GM19043 (cell line): ENCODE results near the gene EXOSC7.

Experiments used
- ATAC-seq: cut with Tn5 transposase; IDR thresholded peaks from one replicate; pipeline ENCODE4 v1.9.1; 2021; ENCODE audit warnings: low read depth; ENCODE audit not compliant: unreplicated experiment

Gene EXOSC7

DNA sequence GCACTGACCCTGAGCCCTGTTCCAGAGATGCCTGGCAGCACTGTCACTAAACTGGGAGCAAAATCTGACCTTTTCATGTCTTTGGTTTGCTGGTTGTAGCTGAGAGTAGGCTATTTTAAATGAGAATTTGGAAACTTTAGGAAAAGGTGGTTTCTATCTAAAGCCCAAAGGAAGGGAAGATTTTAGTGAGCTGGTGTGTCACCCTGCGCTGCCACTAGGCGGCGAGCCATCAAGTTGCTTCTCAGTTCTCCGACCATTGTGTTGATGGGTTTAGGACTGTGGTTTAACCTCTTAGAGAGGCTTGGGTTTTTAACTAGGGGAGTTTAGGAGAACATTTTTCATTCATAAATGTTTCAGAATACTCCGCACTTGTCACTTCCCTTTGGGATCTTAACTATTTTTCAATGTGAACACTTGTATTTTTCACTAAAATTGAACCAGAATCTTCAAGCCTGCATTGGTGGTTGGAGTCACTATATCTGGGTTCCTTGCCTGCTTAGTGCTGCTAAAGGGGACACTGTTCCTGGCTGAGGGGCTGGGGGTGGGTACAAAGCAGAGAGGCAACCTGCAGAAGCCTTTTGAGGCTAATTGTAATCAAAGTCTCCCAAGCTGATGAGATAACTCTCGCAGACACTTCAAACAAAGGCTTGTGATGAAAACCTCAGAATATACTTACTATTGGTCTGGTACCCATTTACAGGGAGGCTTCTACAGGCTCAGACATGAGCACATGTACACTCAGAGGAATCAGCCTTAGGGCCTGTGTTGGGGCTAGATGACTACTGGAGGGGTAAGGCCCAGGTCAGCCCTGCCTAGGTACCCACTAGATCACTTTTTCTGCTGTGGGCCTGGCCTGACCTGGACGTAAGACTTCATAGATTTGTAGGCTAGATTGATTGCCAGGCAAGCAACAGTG lies 16.8 kb downstream of the EXOSC7 start:
- ATAC-seq = no peak

GRCh38 chr3:44993471-44994205 lies 17.6 kb downstream of the EXOSC7 start:
- ATAC-seq = no peak

GRCh38 chr3:44995142-44995770 lies 19.2 kb downstream of the EXOSC7 start:
- no peak for ATAC-seq

DNA sequence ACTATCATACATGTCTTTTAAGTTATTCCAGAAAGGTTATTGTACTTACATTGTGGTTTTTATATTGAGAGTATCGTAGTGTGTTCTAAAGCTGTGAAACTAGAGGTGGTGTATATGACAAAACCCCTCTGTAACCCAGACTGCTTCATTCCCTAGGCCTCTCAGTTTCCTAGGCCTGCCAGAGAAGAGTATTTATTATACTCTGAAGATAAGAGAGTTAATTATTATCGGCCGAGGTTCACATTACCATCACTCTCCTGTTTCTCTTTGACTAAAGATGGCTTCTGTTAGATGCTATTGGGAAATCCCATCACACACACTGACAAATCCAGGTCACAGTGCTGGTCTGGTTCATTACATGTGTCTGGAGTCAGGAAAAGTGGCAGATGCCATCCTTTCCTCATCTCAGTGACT lies 20.5 kb downstream of the EXOSC7 start:
- ATAC-seq = no peak

DNA sequence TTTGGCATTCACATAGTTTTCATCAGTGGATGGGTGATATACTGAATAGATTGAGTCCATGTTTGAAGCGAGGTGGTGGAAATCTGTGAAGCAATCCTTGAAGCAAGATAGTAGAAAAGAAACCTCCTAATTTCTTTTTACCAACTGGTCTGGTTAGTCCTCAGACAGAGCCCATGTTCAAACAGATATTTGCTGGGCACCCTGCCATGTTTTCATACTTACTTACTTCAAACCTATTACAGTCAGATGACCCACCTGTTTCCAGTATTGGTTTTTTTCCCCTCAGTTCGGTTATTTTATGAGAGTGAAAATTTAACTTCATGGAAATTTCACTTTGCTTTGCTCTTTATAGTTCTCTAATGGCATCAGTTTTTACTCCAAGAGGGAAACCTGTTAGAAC lies 23.7 kb downstream of the EXOSC7 start:
- ATAC-seq = no peak

- no peak for ATAC-seq
These were observed 24.8 kb downstream of the EXOSC7 start for GRCh38 chr3:45000823-45001222.

DNA sequence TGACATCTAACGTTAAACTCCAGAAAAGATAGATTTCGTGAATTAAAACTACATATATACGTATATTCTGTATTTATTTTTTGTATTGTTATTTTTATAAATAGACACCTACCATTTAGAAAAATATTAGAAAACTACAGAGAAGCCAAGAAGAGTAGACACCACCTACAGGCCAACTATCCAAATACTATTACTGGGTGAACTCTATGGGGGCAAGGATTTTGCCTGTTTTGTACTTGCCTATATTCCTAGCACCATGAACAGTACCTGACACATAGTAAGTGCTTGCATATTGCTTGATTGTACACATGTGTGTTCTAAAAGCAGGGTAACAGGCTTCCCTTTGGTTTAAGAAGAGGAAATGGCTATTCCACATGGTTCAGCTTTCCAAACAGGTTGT lies 25.7 kb downstream of the EXOSC7 start:
- ATAC-seq = no peak

DNA sequence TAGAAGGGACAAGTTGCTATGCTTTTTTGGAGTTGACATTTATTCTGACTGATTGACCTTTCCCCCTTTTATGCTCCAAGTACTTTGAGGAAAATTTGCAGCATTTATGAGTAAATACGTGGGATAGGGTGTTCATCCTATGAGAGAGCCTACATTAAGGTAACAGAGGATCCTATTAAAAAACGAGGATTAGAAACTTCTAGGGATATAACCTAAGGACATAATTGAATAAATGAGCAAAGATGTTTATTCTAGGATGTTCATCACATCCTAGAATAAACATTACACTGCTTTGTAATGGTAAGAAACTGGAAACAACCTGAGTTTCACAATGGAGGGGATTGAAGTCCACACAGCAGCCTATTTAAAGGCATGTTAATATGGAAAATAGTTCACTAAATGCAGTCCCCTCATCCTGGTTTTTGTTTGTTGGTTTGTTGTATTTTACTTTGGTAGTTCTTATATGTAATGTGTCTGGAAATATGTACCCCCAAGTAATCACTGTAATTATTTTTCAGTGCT lies 26.2 kb downstream of the EXOSC7 start:
- no peak for ATAC-seq

GRCh38 chr3:45002720-45003119 lies 26.7 kb downstream of the EXOSC7 start:
- no peak for ATAC-seq

DNA sequence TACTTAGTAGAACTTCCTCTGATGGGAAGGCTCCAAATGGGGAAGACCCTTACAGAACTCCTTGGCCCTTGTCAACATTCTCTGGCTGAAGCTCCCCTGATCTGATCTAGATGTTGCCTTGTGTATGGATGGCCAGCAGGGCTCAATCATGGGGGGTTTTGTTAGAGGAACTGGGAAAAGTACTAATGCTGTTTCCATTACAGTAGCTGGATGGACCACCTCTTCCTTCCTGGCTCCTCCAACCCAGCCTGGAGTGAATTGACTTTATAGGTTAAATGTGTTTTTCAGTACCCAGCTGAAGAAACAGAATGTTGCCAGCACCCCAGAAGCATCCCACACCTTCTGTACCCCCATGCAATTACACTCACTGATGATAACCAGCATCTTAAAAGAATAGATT lies 27.4 kb downstream of the EXOSC7 start:
- ATAC-seq = no peak

DNA sequence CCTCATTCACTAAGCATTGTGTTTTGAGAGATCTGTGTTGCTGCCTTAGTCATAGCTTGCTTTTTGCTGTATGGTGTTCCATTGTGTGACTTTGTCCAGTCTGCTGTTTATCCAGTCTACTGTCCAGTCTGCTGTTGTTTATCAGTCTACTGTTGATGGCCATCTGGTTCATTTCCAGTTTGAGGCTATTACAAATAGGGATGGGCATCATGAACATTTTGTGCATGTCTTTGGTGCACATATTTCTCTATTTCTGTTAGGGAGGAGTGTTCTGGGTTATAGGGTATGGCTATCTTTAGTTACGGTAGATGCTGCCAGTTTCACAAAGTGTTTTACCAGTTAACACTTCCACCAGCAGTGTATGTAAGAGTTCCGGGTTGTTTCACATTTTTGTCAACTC lies 27.8 kb downstream of the EXOSC7 start:
- ATAC-seq = no peak

DNA sequence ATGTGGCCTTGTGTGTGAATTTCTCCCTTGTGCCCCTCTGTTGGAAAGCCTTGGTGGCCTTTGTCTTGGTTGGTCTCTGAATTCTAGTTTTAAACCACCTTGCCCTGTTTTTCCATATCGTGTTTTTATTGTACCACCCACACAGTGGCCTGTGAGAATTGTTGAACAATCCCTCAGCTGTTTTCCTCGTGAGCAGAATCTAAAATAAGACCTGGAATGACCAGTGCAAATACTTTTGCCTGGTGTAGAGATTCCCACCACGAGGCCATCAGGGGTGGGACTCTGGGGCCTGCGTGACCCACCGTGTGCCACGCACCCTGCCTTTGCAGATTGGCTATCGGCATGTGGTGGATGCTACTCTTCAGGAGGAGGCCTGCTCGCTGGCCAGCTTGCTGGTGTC lies 31.0 kb downstream of the EXOSC7 start:
- ATAC-seq = no peak

DNA sequence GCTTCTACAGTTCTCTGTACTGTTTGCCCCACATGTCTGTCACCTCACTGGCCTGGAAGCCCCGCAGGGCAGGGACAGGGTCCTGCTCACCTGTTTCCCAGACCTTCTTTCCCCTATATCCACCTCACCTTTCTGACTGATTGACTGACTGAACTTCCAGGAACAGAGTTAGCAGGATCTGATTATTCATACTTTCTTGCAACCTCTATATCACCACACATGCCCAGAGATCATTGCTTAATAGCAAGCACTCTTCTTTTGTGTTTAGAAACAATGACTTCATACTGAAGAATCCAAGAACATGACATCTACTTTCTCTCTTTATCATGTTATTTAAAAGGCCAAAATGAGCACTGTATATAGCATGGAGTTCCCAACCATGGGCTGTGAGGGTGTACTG lies 32.1 kb downstream of the EXOSC7 start:
- ATAC-seq = no peak

GRCh38 chr3:45009868-45010267 lies 33.8 kb downstream of the EXOSC7 start:
- ATAC-seq = no peak

DNA sequence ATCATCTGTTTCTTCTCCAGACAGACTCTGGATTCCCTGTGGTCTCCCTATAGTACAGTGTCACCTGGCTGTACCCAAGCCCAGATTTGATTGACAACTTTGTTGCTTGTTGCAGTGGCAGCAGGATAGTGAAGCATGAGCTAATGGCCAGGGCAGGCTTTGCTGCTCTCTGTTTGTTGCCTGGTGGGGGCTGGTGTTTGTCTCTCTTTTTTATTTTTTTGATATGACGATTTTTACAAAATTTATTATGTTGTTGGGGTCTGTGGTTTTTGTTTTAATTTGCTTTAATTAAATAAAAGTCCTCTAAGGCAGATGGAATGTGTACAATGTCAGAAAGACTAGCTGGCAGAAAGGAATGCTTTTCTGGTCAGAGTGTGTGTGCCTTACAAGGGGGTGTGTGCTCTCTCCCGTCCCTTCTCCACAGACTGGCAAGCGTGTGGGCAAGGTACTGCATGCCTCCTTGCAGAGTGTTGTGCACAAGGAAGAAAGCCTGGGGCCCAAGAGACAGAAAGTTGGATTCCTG lies 34.8 kb downstream of the EXOSC7 start:
- no peak for ATAC-seq

DNA sequence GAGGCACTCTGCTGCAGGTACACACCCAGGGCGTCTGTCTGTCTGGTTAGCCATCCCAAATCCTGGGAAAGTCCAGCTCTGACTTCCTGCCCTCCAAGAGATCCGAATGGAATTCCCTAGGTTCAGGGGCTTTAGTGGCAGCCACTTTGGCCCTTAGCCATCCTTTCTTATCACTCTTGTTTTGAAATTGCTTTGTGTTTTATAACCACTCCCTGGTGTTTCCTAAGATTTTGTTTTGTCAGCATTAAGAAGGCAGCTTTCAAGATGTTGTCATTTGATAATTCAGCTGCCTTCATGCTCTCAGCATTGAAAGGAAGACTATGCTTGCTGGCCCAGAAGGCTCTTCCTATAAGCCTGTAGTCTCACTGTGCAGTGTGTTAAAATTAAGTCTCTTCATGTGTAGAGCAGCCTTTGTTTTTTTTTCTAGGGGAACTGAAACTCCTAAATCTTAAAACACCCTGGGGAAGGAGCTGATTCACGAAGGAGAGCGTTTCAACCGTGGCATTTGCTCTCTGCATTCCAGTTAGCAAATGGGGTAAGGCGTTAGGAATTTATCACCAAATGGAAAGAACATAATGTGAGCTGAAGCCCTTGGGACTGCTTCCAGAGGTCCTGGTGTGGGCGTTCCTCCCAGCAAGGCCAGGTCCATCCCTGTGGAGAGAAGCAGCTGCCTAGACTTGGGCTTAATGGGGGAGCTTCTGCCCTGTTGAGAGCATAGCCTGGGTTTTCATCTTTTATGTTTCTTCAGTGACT lies 35.9 kb downstream of the EXOSC7 start:
- no peak for ATAC-seq

DNA sequence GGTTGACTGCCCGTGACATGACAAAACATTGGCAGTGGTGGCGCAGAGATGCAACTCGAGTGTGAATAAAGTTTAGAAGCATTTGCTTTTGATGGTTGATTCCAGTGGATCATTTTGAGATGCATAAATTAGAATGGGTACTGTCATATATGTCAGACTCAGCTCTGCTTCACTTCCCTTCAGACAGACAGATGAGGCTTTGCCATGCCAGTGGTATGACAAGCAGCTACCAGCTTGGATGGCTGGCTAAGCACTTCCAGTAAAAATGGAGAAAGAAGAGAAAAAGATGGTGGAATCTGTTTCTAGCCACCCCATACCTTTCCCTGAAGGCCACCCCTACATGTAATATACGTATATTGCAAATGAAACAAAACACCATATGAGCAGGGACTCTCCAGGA lies 36.5 kb downstream of the EXOSC7 start:
- no peak for ATAC-seq

- ATAC-seq = no peak
These were observed 40.9 kb downstream of the EXOSC7 start for GRCh38 chr3:45016916-45017315.

DNA sequence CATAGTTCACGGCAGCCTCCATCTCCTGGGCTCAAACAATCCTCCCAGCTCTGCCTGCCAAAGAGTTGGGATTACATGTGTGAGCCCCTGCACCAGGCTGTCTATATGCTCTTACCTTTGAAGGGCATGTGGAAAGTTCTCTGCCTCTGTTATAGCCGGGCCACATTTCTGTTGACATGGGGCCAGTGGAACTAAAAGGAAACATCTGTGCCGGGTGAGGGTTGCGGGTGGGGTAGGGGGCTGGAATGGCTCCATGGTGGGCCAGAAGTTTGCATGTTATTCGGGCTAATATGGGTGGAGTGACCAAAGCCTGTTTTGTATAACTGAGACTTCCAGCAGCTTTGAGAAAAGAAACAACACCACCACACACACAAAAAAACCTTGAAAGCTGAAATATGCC lies 41.8 kb downstream of the EXOSC7 start:
- no peak for ATAC-seq

DNA sequence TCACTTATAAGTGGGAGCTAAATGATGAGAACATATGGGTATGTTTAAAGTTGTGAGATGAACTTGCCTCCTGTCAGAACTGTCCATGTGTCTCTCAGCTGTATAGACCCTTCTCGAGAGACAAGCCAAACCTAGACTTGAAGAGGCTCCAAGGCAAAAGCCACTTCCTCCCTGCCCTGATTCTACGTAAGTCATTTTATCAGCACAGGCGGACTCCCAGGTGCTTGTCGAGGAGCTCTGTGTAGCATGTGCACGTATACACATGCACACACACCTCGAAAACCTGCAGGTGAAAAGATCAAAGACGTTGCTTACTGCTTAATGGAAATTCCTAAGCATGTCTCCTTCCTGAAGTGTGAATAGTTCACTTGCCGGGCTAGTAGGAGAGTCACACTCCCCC lies 44.5 kb downstream of the EXOSC7 start:
- ATAC-seq = no peak
